ENCODE measurements around the gene TMEM120B. TPM values are rescaled to one million over a fixed set of nuclear protein-coding genes. Genes with fewer than 3 reads are reported as not detected.
A peak's percentile ranks its signal among the peaks of the same experiment; 100 is the strongest.

The TMEM120B gene
- total RNA-seq, 2 experiments from 2014 or later = 12.4 to 21.5 TPM

- Histone ChIP-seq H3K4me2 (ENCODE audit: low read length) (peak overlapping the region; percentile 94), H4K20me1 (ENCODE audit: insufficient read depth, low read length) (peaks cover 6% of the 10 kb centered on the region; the same call in 1 of the 2 replicates), H3K27ac (ENCODE audit: low read depth, low read length, poor library complexity, severe bottlenecking) (peak overlapping the region; percentile 66), H2AFZ (ENCODE audit: low read length) (no peak overlapping the region), H3K4me1 (ENCODE audit: insufficient read depth, low read length, poor library complexity, severe bottlenecking) (peaks cover 59% of the 10 kb centered on the region), H3K9me3 (ENCODE audit: low read length) (no peaks in the 10 kb centered on the region), H3K36me3 (ENCODE audit: insufficient read depth, low read length) (peaks cover 20% of the 10 kb centered on the region), H3K9me2 (ENCODE audit: insufficient read depth, low read length) (no peaks in the 10 kb centered on the region), H3K79me2 (ENCODE audit: insufficient read depth, low read depth, low read length) (peaks cover 32% of the 10 kb centered on the region; the same call in 1 of the 2 replicates), H3K4me3 (ENCODE audit: low read depth, low read length, poor library complexity, severe bottlenecking) (peak overlapping the region; percentile 75)
- TF ChIP-seq EZH2phosphoT487 (IDR thresholded peaks at IDR 0.05; ENCODE audit: borderline replicate concordance, low read depth, low read length) = no peak
- no peak for TF ChIP-seq CTCF (conservative IDR thresholded peaks at IDR 0.05; ENCODE audit: low read length)
- ChIA-PET CTCF (ENCODE audit: unreplicated experiment) (interaction anchor here (1.0 to 1.3 kb wide), 2 partner anchors 9 to 84 kb away, joined by 7 read pairs; no protein-coding TSS in a partner anchor), POLR2A (interaction anchor here (0.6 to 0.8 kb wide), 4 partner anchors 15 to 956 kb away, joined by 3 to 6 read pairs (median 4); no protein-coding TSS in a partner anchor)
- intact Hi-C loops (cut with micrococcal nuclease; ENCODE audit: unreplicated experiment) = loop anchor here (5.0 kb wide), 2 partner anchors 177 to 203 kb away; partner anchors contain the start of gene ORAI1
- peak; percentile 57 for DNase-seq (ENCODE audit: low spot score)
- BruUV-seq (replicated peaks) = no TSS peak
Observed at GRCh38 chr12:121804417-121805111, 92.0 kb downstream of the TMEM120B start.

GRCh38 chr12:121805171-121806008 lies 92.8 kb downstream of the TMEM120B start:
- ChIA-PET CTCF (ENCODE audit: unreplicated experiment) (interaction anchor here (1.0 to 1.3 kb wide), 2 partner anchors 10 to 11 kb away, joined by 3 to 7 read pairs; no protein-coding TSS in a partner anchor), POLR2A (interaction anchor here (0.6 kb wide), 1 partner anchor 465 kb away, joined by 3 read pairs; no protein-coding TSS in a partner anchor)
- H3K36me3 ChIP-seq (ENCODE audit: insufficient read depth, low read length) = peaks cover 28% of the 10 kb centered on the region
- H3K9me3 ChIP-seq (ENCODE audit: low read length) = no peaks in the 10 kb centered on the region
- H3K4me1 ChIP-seq (ENCODE audit: insufficient read depth, low read length, poor library complexity, severe bottlenecking) = peaks cover 51% of the 10 kb centered on the region
- H3K9me2 ChIP-seq (ENCODE audit: insufficient read depth, low read length) = no peaks in the 10 kb centered on the region
- H2AFZ ChIP-seq (ENCODE audit: low read length) = no peak overlapping the region
- intact Hi-C loops (cut with micrococcal nuclease; ENCODE audit: unreplicated experiment) = no loop called here
- BruUV-seq (replicated peaks) = TSS peak; percentile 26
- H3K4me3 ChIP-seq (ENCODE audit: low read depth, low read length, poor library complexity, severe bottlenecking) = peak overlapping the region; percentile 75
- peak overlapping the region; percentile 66 for H3K27ac ChIP-seq (ENCODE audit: low read depth, low read length, poor library complexity, severe bottlenecking)
- H4K20me1 ChIP-seq (ENCODE audit: insufficient read depth, low read length) = peaks cover 6% of the 10 kb centered on the region; the same call in 1 of the 2 replicates
- TF ChIP-seq EZH2phosphoT487 (IDR thresholded peaks at IDR 0.05; ENCODE audit: borderline replicate concordance, low read depth, low read length) (no peak), CTCF (conservative IDR thresholded peaks at IDR 0.05; ENCODE audit: low read length) (no peak)
- H3K4me2 ChIP-seq (ENCODE audit: low read length) = peak overlapping the region; percentile 94
- peaks cover 32% of the 10 kb centered on the region; the same call in 1 of the 2 replicates for H3K79me2 ChIP-seq (ENCODE audit: insufficient read depth, low read depth, low read length)
- peak; percentile 53 for DNase-seq (ENCODE audit: low spot score)

All from OCI-LY7 (cell line).